Keratinocyte (primary cell): ENCODE results near the gene LCN2.

Experiments
- EZH2 ChIP-seq: IDR thresholded peaks from one replicate; pipeline ENCODE4 v1.6.1; 2012; ENCODE audit warnings: inconsistent platforms, mild to moderate bottlenecking, low read length, moderate library complexity
- TF ChIP-seq, protein P1 (sequence below), 3 experiments: IDR thresholded peaks in 1 of 3; conservative IDR thresholded peaks in 1 of 3; optimal IDR thresholded peaks in 1 of 3; 2 replicates in 2 of 3; 3 replicates in 1 of 3; pipeline versions ENCODE3 to v1.5.1; 2011; ENCODE audit warnings: low read length in 3 of 3, mild to moderate bottlenecking in 3 of 3, moderate library complexity in 2 of 3, control low read depth in 1 of 3, inconsistent platforms in 1 of 3; ENCODE audit not compliant: insufficient read depth in 2 of 3; ENCODE audit errors: extremely low read depth in 1 of 3

DNA sequence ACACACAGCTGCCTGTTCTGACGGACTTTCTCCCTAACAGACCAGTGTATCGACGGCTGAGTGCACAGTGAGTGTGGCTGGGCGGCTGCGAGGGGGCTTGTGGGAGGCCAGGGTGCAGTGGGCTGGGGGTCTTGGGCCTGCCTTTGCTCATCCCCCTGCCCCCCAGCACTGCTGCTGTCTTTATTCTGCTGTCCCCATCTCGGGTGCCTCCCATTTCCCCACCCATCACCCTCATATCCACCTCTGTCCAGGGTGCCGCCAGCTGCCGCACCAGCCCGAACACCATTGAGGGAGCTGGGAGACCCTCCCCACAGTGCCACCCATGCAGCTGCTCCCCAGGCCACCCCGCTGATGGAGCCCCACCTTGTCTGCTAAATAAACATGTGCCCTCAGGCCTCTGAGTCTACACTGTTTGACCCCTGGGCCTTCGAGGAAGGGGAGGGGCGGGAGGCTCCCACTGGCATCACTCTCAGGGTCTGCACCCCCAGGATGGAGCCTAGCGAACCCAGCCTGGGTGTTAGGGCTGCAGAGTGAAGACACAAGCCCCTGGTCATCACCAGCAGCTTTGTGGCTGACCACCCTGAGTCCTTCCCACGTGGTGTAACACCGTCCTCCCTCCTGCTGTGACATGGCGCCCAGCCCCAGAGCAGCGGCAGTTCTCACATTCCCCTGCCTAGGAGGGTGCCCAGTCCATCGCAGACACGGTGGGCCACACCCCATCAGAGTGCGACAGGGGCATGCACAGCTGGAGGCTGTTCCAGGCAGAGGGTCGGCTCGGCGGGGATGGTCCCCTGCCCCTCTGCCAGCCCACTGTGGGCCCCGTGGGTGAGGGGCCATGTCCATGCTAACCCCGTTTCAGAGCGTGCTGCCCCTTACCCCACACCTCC, 4.0 kb downstream of the LCN2 start:
- TF ChIP-seq, protein P1, sequence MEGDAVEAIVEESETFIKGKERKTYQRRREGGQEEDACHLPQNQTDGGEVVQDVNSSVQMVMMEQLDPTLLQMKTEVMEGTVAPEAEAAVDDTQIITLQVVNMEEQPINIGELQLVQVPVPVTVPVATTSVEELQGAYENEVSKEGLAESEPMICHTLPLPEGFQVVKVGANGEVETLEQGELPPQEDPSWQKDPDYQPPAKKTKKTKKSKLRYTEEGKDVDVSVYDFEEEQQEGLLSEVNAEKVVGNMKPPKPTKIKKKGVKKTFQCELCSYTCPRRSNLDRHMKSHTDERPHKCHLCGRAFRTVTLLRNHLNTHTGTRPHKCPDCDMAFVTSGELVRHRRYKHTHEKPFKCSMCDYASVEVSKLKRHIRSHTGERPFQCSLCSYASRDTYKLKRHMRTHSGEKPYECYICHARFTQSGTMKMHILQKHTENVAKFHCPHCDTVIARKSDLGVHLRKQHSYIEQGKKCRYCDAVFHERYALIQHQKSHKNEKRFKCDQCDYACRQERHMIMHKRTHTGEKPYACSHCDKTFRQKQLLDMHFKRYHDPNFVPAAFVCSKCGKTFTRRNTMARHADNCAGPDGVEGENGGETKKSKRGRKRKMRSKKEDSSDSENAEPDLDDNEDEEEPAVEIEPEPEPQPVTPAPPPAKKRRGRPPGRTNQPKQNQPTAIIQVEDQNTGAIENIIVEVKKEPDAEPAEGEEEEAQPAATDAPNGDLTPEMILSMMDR (optimal IDR thresholded peaks at IDR 0.05 in 1 of 3, IDR thresholded peaks at IDR 0.05 in 1 of 3, conservative IDR thresholded peaks at IDR 0.05 in 1 of 3; ENCODE audit: extremely low read depth in 1 of 3, insufficient read depth in 2 of 3, low read length in 3 of 3): no peak
- TF ChIP-seq EZH2: no peak
